ENCODE measurements around the gene ZNF236. TPM values are rescaled to one million over a fixed set of nuclear protein-coding genes. Genes with fewer than 3 reads are reported as not detected.
"Not testable (repeated sequence)": the region's sequence is repeated elsewhere in the genome, so short reads cannot be mapped to it uniquely, and the experiment has no call there.

ZNF236 gene
- total RNA-seq, 1 experiment from 2014 or later = 24.8 TPM

DNA sequence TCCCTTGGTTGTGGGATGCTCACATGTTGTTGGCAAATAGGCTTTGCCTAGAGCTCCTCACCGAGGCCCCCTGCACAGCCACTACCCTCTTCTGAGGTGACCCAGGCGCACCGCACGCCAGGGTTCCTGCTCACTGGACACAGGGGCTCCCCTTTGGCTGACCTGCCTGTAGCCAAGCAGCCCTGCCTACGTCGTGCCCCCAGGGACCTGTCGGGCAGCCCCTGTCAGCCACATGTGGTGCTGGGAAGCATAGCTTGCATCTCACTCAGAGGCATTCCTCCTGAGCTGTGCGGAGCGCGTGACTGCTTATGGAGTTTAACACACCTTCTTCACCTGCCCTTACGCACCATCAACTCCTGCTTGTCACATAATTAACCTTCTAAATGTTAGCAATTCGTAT lies 116.3 kb downstream of the ZNF236 start:
- no peaks in the 10 kb centered on the region for H3K27me3 ChIP-seq (replicated peaks; ENCODE audit: insufficient read depth, low read depth, low read length, poor library complexity)
- no peak for DNase-seq (ENCODE audit: low spot score)
- H3K9me3 ChIP-seq (ENCODE audit: low read depth, low read length, poor library complexity, severe bottlenecking) = no peaks in the 10 kb centered on the region
- POLR2A ChIA-PET (ENCODE audit: low non-redundant PET) = no interaction called here
- CTCF ChIA-PET = no interaction called here
- H3K36me3 ChIP-seq (ENCODE audit: insufficient read depth, low read length, poor library complexity, severe bottlenecking) = no peaks in the 10 kb centered on the region
- no peak overlapping the region for H3K27ac ChIP-seq (ENCODE audit: low read depth, low read length, poor library complexity, severe bottlenecking)
- intact Hi-C loops (cut with micrococcal nuclease; ENCODE audit: unreplicated experiment) = no loop called here
- TF ChIP-seq EZH2 (IDR thresholded peaks at IDR 0.05; ENCODE audit: borderline replicate concordance, low read depth, low read length, poor library complexity, severe bottlenecking) = no peak
- TF ChIP-seq, protein P1, sequence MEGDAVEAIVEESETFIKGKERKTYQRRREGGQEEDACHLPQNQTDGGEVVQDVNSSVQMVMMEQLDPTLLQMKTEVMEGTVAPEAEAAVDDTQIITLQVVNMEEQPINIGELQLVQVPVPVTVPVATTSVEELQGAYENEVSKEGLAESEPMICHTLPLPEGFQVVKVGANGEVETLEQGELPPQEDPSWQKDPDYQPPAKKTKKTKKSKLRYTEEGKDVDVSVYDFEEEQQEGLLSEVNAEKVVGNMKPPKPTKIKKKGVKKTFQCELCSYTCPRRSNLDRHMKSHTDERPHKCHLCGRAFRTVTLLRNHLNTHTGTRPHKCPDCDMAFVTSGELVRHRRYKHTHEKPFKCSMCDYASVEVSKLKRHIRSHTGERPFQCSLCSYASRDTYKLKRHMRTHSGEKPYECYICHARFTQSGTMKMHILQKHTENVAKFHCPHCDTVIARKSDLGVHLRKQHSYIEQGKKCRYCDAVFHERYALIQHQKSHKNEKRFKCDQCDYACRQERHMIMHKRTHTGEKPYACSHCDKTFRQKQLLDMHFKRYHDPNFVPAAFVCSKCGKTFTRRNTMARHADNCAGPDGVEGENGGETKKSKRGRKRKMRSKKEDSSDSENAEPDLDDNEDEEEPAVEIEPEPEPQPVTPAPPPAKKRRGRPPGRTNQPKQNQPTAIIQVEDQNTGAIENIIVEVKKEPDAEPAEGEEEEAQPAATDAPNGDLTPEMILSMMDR (conservative IDR thresholded peaks at IDR 0.05; ENCODE audit: low read depth, low read length) = no peak
- no peaks in the 10 kb centered on the region for H3K4me1 ChIP-seq (ENCODE audit: insufficient read depth, low read length, poor library complexity, severe bottlenecking)
- no peak overlapping the region for H3K4me3 ChIP-seq (ENCODE audit: low read depth, low read length, poor library complexity, severe bottlenecking)
- no TSS peak for BruUV-seq (replicated peaks)

DNA sequence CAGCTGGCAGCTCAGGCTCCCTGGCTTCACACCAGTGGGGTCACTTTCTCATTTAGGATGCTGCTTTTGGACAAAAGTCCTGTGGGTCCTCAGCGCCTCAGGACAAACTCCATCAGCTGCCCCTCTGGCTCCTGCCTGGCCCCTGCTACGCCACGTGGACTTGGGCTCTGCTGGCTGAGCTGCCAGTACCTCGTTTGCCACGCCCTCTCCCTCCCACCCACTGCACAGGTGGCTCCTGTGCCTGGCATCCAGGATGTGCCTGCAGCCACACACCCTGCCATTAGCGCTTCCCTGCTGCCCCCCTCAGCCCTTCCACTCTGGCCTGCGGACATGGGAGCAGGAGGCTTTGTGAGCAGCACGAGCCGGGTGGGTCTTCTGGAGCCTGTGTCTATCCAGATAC lies 118.9 kb downstream of the ZNF236 start:
- Histone ChIP-seq H3K27ac (ENCODE audit: low read depth, low read length, poor library complexity, severe bottlenecking) (no peak overlapping the region), H3K36me3 (ENCODE audit: insufficient read depth, low read length, poor library complexity, severe bottlenecking) (no peaks in the 10 kb centered on the region), H3K4me3 (ENCODE audit: low read depth, low read length, poor library complexity, severe bottlenecking) (no peak overlapping the region), H3K9me3 (ENCODE audit: low read depth, low read length, poor library complexity, severe bottlenecking) (no peaks in the 10 kb centered on the region), H3K4me1 (ENCODE audit: insufficient read depth, low read length, poor library complexity, severe bottlenecking) (no peaks in the 10 kb centered on the region), H3K27me3 (replicated peaks; ENCODE audit: insufficient read depth, low read depth, low read length, poor library complexity) (no peaks in the 10 kb centered on the region)
- BruUV-seq (replicated peaks) = no TSS peak
- intact Hi-C loops (cut with micrococcal nuclease; ENCODE audit: unreplicated experiment) = no loop called here
- POLR2A ChIA-PET (ENCODE audit: low non-redundant PET) = no interaction called here
- TF ChIP-seq EZH2 (IDR thresholded peaks at IDR 0.05; ENCODE audit: borderline replicate concordance, low read depth, low read length, poor library complexity, severe bottlenecking) = no peak
- TF ChIP-seq, protein P1 (conservative IDR thresholded peaks at IDR 0.05; ENCODE audit: low read depth, low read length) = no peak
- CTCF ChIA-PET = no interaction called here
- DNase-seq (ENCODE audit: low spot score) = no peak

DNA sequence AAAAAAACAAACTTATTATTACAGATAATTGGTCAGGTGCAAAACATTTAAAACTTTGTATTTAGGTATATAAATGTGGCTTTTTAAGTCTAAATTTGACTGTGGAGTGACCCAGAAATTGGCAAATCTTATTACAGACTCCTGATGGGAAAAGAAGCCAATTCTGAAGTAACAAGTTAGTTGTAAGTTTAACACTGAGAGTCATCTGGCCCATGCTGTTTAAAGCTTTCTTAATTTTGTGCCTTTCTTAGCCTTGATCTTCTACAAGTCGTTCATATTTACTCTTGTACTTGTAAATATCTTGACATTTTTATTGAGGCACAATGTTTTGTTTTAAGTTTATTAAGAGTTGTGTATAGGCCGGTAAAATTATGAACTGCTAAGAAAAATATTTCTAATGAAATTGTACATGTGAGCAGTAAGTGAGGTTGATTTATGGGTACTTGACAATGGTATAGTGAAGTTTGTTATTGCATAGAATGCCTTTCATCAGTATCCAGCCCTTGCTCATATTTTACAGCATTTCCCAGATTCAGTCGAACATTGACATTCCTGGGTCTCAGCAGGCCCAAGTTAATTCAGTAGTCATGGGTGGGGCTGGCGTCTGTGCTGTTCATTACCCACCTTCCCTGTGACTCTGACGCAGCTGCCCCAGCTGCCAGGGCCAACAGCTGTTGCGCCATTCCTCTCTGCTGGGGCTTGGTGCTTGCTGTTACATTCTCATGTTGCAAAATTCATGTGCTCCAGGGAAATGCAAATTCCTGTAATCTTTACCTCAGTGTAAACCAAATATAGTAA lies 121.4 kb downstream of the ZNF236 start:
- H3K36me3 ChIP-seq (ENCODE audit: insufficient read depth, low read length, poor library complexity, severe bottlenecking) = peaks cover 5% of the 10 kb centered on the region
- no peaks in the 10 kb centered on the region for H3K4me1 ChIP-seq (ENCODE audit: insufficient read depth, low read length, poor library complexity, severe bottlenecking)
- no peak overlapping the region for H3K27ac ChIP-seq (ENCODE audit: low read depth, low read length, poor library complexity, severe bottlenecking)
- TF ChIP-seq, protein P1 (conservative IDR thresholded peaks at IDR 0.05; ENCODE audit: low read depth, low read length) = no peak
- no peak for TF ChIP-seq EZH2 (IDR thresholded peaks at IDR 0.05; ENCODE audit: borderline replicate concordance, low read depth, low read length, poor library complexity, severe bottlenecking)
- H3K27me3 ChIP-seq (replicated peaks; ENCODE audit: insufficient read depth, low read depth, low read length, poor library complexity) = no peaks in the 10 kb centered on the region
- no TSS peak for BruUV-seq (replicated peaks)
- no peaks in the 10 kb centered on the region for H3K9me3 ChIP-seq (ENCODE audit: low read depth, low read length, poor library complexity, severe bottlenecking)
- peak; percentile 29 for DNase-seq (ENCODE audit: low spot score)
- H3K4me3 ChIP-seq (ENCODE audit: low read depth, low read length, poor library complexity, severe bottlenecking) = no peak overlapping the region
- intact Hi-C loops (cut with micrococcal nuclease; ENCODE audit: unreplicated experiment) = no loop called here
- ChIA-PET POLR2A (ENCODE audit: low non-redundant PET) (no interaction called here), CTCF (no interaction called here)

DNA sequence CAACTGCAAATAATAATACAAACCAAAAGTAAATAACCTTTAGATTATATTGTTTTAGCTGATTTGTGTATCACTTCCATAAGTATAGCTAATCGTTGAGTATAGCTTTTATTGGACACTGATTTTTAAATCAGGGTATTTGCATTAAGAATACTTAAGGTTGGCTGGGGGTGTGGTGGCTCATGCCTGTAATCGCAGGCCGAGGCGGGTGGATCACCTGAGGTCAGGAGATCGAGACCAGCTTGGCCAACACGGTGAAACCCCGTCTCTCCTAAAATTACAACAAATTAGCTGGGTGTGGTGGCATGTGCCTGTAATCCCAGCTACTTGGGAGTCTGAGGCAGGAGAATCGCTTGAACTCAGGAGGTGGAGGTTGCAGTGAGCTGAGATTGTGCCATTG lies 122.0 kb downstream of the ZNF236 start:
- POLR2A ChIA-PET (ENCODE audit: low non-redundant PET) = interaction anchor here (0.7 kb wide), 1 partner anchor 17 kb away, joined by 6 read pairs; no protein-coding TSS in a partner anchor
- H3K27me3 ChIP-seq (replicated peaks; ENCODE audit: insufficient read depth, low read depth, low read length, poor library complexity); BruUV-seq (replicated peaks); CTCF ChIA-PET; intact Hi-C loops (cut with micrococcal nuclease; ENCODE audit: unreplicated experiment); H3K27ac ChIP-seq (ENCODE audit: low read depth, low read length, poor library complexity, severe bottlenecking); H3K4me3 ChIP-seq (ENCODE audit: low read depth, low read length, poor library complexity, severe bottlenecking); H3K9me3 ChIP-seq (ENCODE audit: low read depth, low read length, poor library complexity, severe bottlenecking); H3K4me1 ChIP-seq (ENCODE audit: insufficient read depth, low read length, poor library complexity, severe bottlenecking); H3K36me3 ChIP-seq (ENCODE audit: insufficient read depth, low read length, poor library complexity, severe bottlenecking); DNase-seq (ENCODE audit: low spot score): not testable (repeated sequence)

Measured in A673 (cell line).